Muscle of back (tissue), 11 donors: Measurements from ENCODE around the gene TMA7B. TPM values are rescaled to one million over a fixed set of nuclear protein-coding genes. Genes with fewer than 3 reads are reported as not detected.
"Not testable (repeated sequence)": the region's sequence is repeated elsewhere in the genome, so short reads cannot be mapped to it uniquely, and the experiment has no call there.

Experiments
- DNase-seq, 3 donors: peaks; one replicate each; pipeline versions ENCODE4 v3.0.0 to v3.0.0-alpha.2; 2013
- polyA plus RNA-seq, 10 donors: library from polyadenylated mRNA; unstranded; fragments of 120-200 nt; gene quantifications; one replicate each; pipeline ENCODE4 v1.2.1, GENCODE V29; 2013; ENCODE audit not compliant: insufficient read length in 10 of 10

The TMA7B gene
- polyA plus RNA-seq, 10 donors: 0.12 to 0.44 (median 0.18) TPM; not detected in 5

- DNase-seq: no peak
These were observed 20.4 kb downstream of the TMA7B start for GRCh38 chr22:39980596-39980995.

- DNase-seq: no peak
These were observed 23.1 kb downstream of the TMA7B start for GRCh38 chr22:39983346-39983745.

GRCh38 chr22:39984006-39984405, 23.8 kb downstream of the TMA7B start:
- no peak for DNase-seq

- no peak for DNase-seq
These were observed 24.5 kb downstream of the TMA7B start for GRCh38 chr22:39984746-39985145.

GRCh38 chr22:39985383-39986035, 25.3 kb downstream of the TMA7B start:
- DNase-seq: no peak

GRCh38 chr22:39988386-39989114, 28.4 kb downstream of the TMA7B start:
- DNase-seq: no peak

- no peak for DNase-seq
These were observed 29.4 kb downstream of the TMA7B start for GRCh38 chr22:39989633-39990032.

GRCh38 chr22:39990686-39991085, 30.5 kb downstream of the TMA7B start:
- DNase-seq: no peak

GRCh38 chr22:39991159-39991860, 31.1 kb downstream of the TMA7B start:
- no peak for DNase-seq

- no peak for DNase-seq
These were observed 32.1 kb downstream of the TMA7B start for GRCh38 chr22:39992088-39992826.

- DNase-seq: not testable (repeated sequence)
These were observed 32.7 kb downstream of the TMA7B start for GRCh38 chr22:39992894-39993293.

- peak in 1 of 3 donors; percentile 11 for DNase-seq
These were observed 33.9 kb downstream of the TMA7B start for GRCh38 chr22:39994041-39994565.

- peak in 1 of 3 donors; percentile 54 for DNase-seq
These were observed 34.6 kb downstream of the TMA7B start, which contains the start of gene FAM83F for GRCh38 chr22:39994566-39995392. Gene FAM83F (plus strand): TSS chr22:39994954. CDS start chr22:39995043, 89 bp downstream.

- DNase-seq: no peak
These were observed 35.4 kb downstream of the TMA7B start for GRCh38 chr22:39995393-39996252.

- no peak for DNase-seq
These were observed 36.5 kb downstream of the TMA7B start for GRCh38 chr22:39996732-39997131.

GRCh38 chr22:39997421-39997820, 37.2 kb downstream of the TMA7B start:
- no peak for DNase-seq

GRCh38 chr22:39997939-39998726, 37.9 kb downstream of the TMA7B start:
- peak in 1 of 3 donors; percentile 52 for DNase-seq

- DNase-seq: peak in 1 of 3 donors; percentile 9
These were observed 39.1 kb downstream of the TMA7B start for GRCh38 chr22:39999144-39999757.
